HepG2 (cell line): ENCODE measurements around the gene MAML1. TPM values are rescaled to one million over a fixed set of nuclear protein-coding genes. Genes with fewer than 3 reads are reported as not detected.
A peak's percentile ranks its signal among the peaks of the same experiment; 100 is the strongest.

Experiments used
- ARNT ChIP-seq: fragments of 450-650 bp; IDR thresholded peaks from 2 replicates; pipeline ENCODE4 v1.6.1; 2017
- ELF1 ChIP-seq: sonication (generic); formaldehyde crosslinking; IDR thresholded peaks from 2 replicates; pipeline ENCODE4 v1.4.0; 2020; ENCODE audit warnings: missing genetic modification reagents
- FOXA1 ChIP-seq, 2 experiments: fragments of 450-650 bp in 1 of 2; sonication (generic) in 1 of 2; formaldehyde crosslinking in 1 of 2; IDR thresholded peaks; 2 replicates each; pipeline versions ENCODE4 v1.4.0 to v1.6.1; 2016 to 2020; ENCODE audit warnings: missing genetic modification reagents in 1 of 2
- KLF6 ChIP-seq: IDR thresholded peaks from 2 replicates; pipeline ENCODE4 v1.8.0; 2016; ENCODE audit warnings: missing biosample characterization, missing genetic modification reagents
- MAZ ChIP-seq, 2 experiments: sonication (generic) in 1 of 2; formaldehyde crosslinking in 1 of 2; IDR thresholded peaks; 2 replicates each; pipeline versions ENCODE4 v1.5.0 to v1.6.1; 2012 to 2020; ENCODE audit warnings: low read depth in 2 of 2, mild to moderate bottlenecking in 2 of 2, borderline replicate concordance in 1 of 2, improper control_type of control experiment in 1 of 2, low read length in 1 of 2, missing genetic modification reagents in 1 of 2, moderate library complexity in 1 of 2
- MLLT10 ChIP-seq: sonication (generic); formaldehyde crosslinking; IDR thresholded peaks from 2 replicates; pipeline ENCODE4 v1.4.0; 2020; ENCODE audit warnings: missing genetic modification reagents
- MYC ChIP-seq: sonication (generic); formaldehyde crosslinking; IDR thresholded peaks from 2 replicates; pipeline ENCODE4 v1.9.0; 2021; ENCODE audit warnings: missing genetic modification reagents, borderline replicate concordance
- NFE2 ChIP-seq: sonication (generic); formaldehyde crosslinking; IDR thresholded peaks from 2 replicates; pipeline ENCODE4 v1.4.0; 2020; ENCODE audit warnings: missing genetic modification reagents
- NFE2L2 ChIP-seq: fragments of 150-350 bp; IDR thresholded peaks from 2 replicates; pipeline ENCODE4 v1.6.1; 2014; ENCODE audit warnings: low read length
- PCBP2 ChIP-seq: fragments of 200-400 bp; formaldehyde crosslinking; optimal IDR thresholded peaks from 2 replicates; pipeline ENCODE3; 2018; ENCODE audit warnings: low read length, low read depth; ENCODE audit not compliant: poor library complexity, severe bottlenecking
- RAD21 ChIP-seq: fragments of 450-650 bp; formaldehyde crosslinking; IDR thresholded peaks from 2 replicates; pipeline ENCODE4 v1.5.0; 2020; ENCODE audit warnings: mild to moderate bottlenecking
- TCF12 ChIP-seq, 2 experiments: fragments of 450-650 bp in 1 of 2; sonication (generic) in 1 of 2; formaldehyde crosslinking in 1 of 2; IDR thresholded peaks; 2 replicates each; pipeline versions ENCODE4 v1.6.1 to v1.8.0; 2017 to 2022; ENCODE audit warnings: antibody characterized with exemption in 1 of 2, mild to moderate bottlenecking in 1 of 2, missing genetic modification reagents in 1 of 2, moderate library complexity in 1 of 2
- TGIF2 ChIP-seq: IDR thresholded peaks from 2 replicates; pipeline ENCODE4 v1.6.1; 2016; ENCODE audit warnings: control low read depth, missing compliant biosample characterization
- ZFYVE20 ChIP-seq: sonication (generic); formaldehyde crosslinking; IDR thresholded peaks from 2 replicates; pipeline ENCODE4 v1.8.0; 2023; ENCODE audit warnings: low read depth, mild to moderate bottlenecking, moderate library complexity, missing genetic modification reagents, borderline replicate concordance
- ZHX2 ChIP-seq, 2 experiments: sonication (generic) in 1 of 2; formaldehyde crosslinking in 1 of 2; IDR thresholded peaks; 2 replicates each; pipeline versions ENCODE4 v1.6.1 to v1.9.0; 2014 to 2022; ENCODE audit warnings: antibody characterized with exemption in 1 of 2, borderline replicate concordance in 1 of 2, inconsistent platforms in 1 of 2, low read depth in 1 of 2, missing genetic modification reagents in 1 of 2
- ZIK1 ChIP-seq: sonication (generic); formaldehyde crosslinking; IDR thresholded peaks from 2 replicates; pipeline ENCODE4 v1.5.0; 2020; ENCODE audit warnings: mild to moderate bottlenecking, low read depth, missing genetic modification reagents, borderline replicate concordance
- ZNF207 ChIP-seq: fragments of 450-650 bp; IDR thresholded peaks from 2 replicates; pipeline ENCODE4 v1.6.1; 2016; ENCODE audit warnings: antibody characterized with exemption, borderline replicate concordance
- ZNF253 ChIP-seq: sonication (generic); formaldehyde crosslinking; IDR thresholded peaks from 2 replicates; pipeline ENCODE4 v1.8.0; 2022; ENCODE audit warnings: mild to moderate bottlenecking, missing genetic modification reagents, borderline replicate concordance
- ZNF329 ChIP-seq: sonication (generic); formaldehyde crosslinking; IDR thresholded peaks from 2 replicates; pipeline ENCODE4 v1.9.0; 2021; ENCODE audit warnings: low read depth, mild to moderate bottlenecking, missing genetic modification reagents
- ZNF33B ChIP-seq: sonication (generic); formaldehyde crosslinking; IDR thresholded peaks from 2 replicates; pipeline ENCODE4 v1.5.1; 2020; ENCODE audit warnings: mild to moderate bottlenecking, missing genetic modification reagents
- ZNF44 ChIP-seq: sonication (generic); formaldehyde crosslinking; IDR thresholded peaks from 2 replicates; pipeline ENCODE4 v1.5.1; 2020; ENCODE audit warnings: mild to moderate bottlenecking, missing genetic modification reagents
- ZNF670 ChIP-seq: sonication (generic); formaldehyde crosslinking; IDR thresholded peaks from 2 replicates; pipeline ENCODE4 v1.8.0; 2022; ENCODE audit warnings: mild to moderate bottlenecking, missing genetic modification reagents, borderline replicate concordance
- ZNF816 ChIP-seq: sonication (generic); formaldehyde crosslinking; IDR thresholded peaks from 2 replicates; pipeline ENCODE4 v1.8.0; 2022; ENCODE audit warnings: missing genetic modification reagents, mild to moderate bottlenecking, borderline replicate concordance
- ZNF891 ChIP-seq: sonication (generic); formaldehyde crosslinking; IDR thresholded peaks from 2 replicates; pipeline ENCODE4 v1.5.0; 2020; ENCODE audit warnings: mild to moderate bottlenecking, missing genetic modification reagents
- polyA plus RNA-seq, 8 experiments: library from polyadenylated mRNA; depleted of rRNA in 3 of 8; stranded (reverse) in 7 of 8; unstranded in 1 of 8; fragments of >200 nt; fragmentation: Illumina TruSeq in 4 of 8; extraction: Trizol in 4 of 8; gene quantifications; 2 replicates each; pipeline versions ENCODE4 v1.2.1 to v1.2.3, GENCODE V29; 2011 to 2016; ENCODE audit warnings: low read depth in 4 of 8, missing spikeins in 1 of 8, mixed read lengths in 1 of 8; ENCODE audit not compliant: insufficient read depth in 1 of 8
- total RNA-seq, 5 experiments: library from RNA; depleted of rRNA; stranded (reverse); fragments of >200 nt; fragmentation: Illumina TruSeq; extraction: Trizol; gene quantifications; 2 replicates each; pipeline ENCODE4 v1.2.3, GENCODE V29; 2016; ENCODE audit warnings: low read depth in 1 of 5

The MAML1 gene
- total and polyA plus RNA-seq, 2 of the 13 experiments (the other 11 are each of a cell fraction or from before 2014, with no cell fraction given) = 10.0 to 10.8 TPM

GRCh38 chr5:179818746-179819295, 86.2 kb downstream of the MAML1 start (continued):
- TF ChIP-seq NFE2L2 (peak; percentile 55; the same call in 1 of the 2 replicates), ZNF329 (CRISPR knock-in tag) (peak; percentile 81), ZNF44 (no peak), ZFYVE20 (no peak), TGIF2 (CRISPR knock-in tag) (peak; percentile 31; the same call in 1 of the 2 replicates), ELF1 (CRISPR knock-in tag) (peak; percentile 78), ZNF253 (no peak), MLLT10 (CRISPR knock-in tag) (no peak), ZHX2 (IDR thresholded peaks at IDR 0.05; ENCODE audit: low read depth) (no peak), ZHX2 (CRISPR knock-in tag; IDR thresholded peaks at IDR 0.05; ENCODE audit: borderline replicate concordance) (no peak), ZNF891 (CRISPR knock-in tag) (peak; percentile 75), ZNF33B (CRISPR knock-in tag) (no peak), MYC (peak; percentile 76; the same call in 1 of the 2 replicates), NFE2 (CRISPR knock-in tag) (peak; percentile 57; the same call in 1 of the 2 replicates), RAD21 (peak; percentile 20), ZNF207 (no peak), ZNF670 (no peak), ZIK1 (CRISPR knock-in tag) (no peak; the same call in 1 of the 2 replicates), KLF6 (CRISPR knock-in tag) (peak; percentile 63; the same call in 1 of the 2 replicates), ZNF816 (CRISPR knock-in tag) (peak; percentile 91), TCF12 (IDR thresholded peaks at IDR 0.05) (no peak), TCF12 (CRISPR knock-in tag; IDR thresholded peaks at IDR 0.05) (peak; percentile 72), FOXA1 (IDR thresholded peaks at IDR 0.05) (0 out of 2 replicates have a peak, but pooled peaks have one; percentile 13), FOXA1 (CRISPR knock-in tag; IDR thresholded peaks at IDR 0.05) (peak; percentile 98), PCBP2 (no peak), MAZ (IDR thresholded peaks at IDR 0.05; ENCODE audit: borderline replicate concordance, low read depth, low read length) (peak; percentile 82), MAZ (CRISPR knock-in tag; IDR thresholded peaks at IDR 0.05; ENCODE audit: low read depth) (peak; percentile 75), ARNT (no peak)
